Measurements from ENCODE around the gene DDAH1. TPM values are rescaled to one million over a fixed set of nuclear protein-coding genes. Genes with fewer than 3 reads are reported as not detected.

Gene DDAH1
- total RNA-seq, 1 experiment from 2014 or later, result 36.3 TPM

DNA sequence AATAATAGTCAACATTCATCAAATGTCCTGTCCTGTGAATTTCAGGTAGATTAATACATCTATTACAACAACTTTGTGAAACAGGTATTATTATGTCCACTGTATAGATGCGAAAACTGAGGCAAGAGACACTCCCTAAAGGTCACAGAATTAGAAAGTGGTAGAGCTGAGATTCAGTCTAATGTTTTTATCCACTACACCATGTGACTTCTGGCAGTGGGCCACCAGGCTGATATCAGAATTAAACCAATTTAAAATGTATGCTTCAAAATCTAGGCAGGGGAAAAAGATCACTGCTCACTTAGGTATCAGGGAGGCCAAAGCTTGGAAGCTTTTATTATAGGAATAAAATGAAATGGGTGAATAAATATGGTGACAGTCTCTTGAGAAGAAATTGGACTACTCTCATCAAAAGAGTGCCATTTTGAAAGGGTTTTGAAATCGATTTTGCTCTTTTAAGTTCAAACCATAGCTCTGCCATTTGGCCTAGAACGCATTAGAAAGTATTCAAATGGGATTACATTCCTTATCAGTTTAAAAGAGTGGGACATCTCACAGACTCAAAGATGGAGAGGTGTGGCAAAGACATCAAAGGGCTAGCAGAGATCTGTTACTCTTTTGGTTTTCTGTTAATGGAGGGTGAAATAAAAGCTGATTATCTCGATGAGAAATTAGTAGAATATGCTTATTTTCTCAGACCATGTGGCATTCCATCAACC is 1.9 kb downstream of the DDAH1 start:
- Histone ChIP-seq H3K14ac (ENCODE audit: insufficient read depth, low read length) (no peak overlapping the region), H3K79me2 (ENCODE audit: insufficient read depth, low read length) (peaks cover 2% of the 10 kb centered on the region; the same call in 1 of the 2 replicates), H3K9ac (ENCODE audit: extremely low read depth, insufficient read length, low read length) (no peak overlapping the region), H2BK15ac (ENCODE audit: low read depth, low read length) (no peak overlapping the region), H3K27ac (ENCODE audit: insufficient read length, low read depth, low read length) (no peak overlapping the region), H3T11ph (ENCODE audit: low read length) (no peak overlapping the region), H3K4me1 (ENCODE audit: insufficient read depth, low read length) (no peaks in the 10 kb centered on the region; the same call in 1 of the 2 replicates), H3K23ac (ENCODE audit: insufficient read length, low read depth, low read length) (no peak overlapping the region), H4K91ac (ENCODE audit: insufficient read length, low read depth, low read length) (no peak overlapping the region), H2AFZ (ENCODE audit: low read length) (no peak overlapping the region), H2BK12ac (ENCODE audit: insufficient read length, low read depth, low read length) (no peak overlapping the region), H3K79me1 (ENCODE audit: insufficient read depth, low read depth, low read length, poor library complexity, severe bottlenecking) (no peaks in the 10 kb centered on the region), H3K27me3 (ENCODE audit: insufficient read depth, low read length) (peaks cover 7% of the 10 kb centered on the region; the same call in 1 of the 2 replicates), H3K4me2 (ENCODE audit: insufficient read depth, insufficient read length, low read length) (peak overlapping the region; percentile 70), H4K8ac (replicated peaks; ENCODE audit: insufficient read length, low read depth, low read length) (no peak overlapping the region), H3K18ac (ENCODE audit: insufficient read length, low read depth, low read length) (no peak overlapping the region), H2AK5ac (ENCODE audit: insufficient read length, low read length) (no peak overlapping the region), H3K9me3 (ENCODE audit: control insufficient read depth, low read depth, low read length) (no peaks in the 10 kb centered on the region), H4K5ac (ENCODE audit: insufficient read length, low read depth, low read length) (no peak overlapping the region), H3K56ac (ENCODE audit: insufficient read length, low read depth, low read length) (no peak overlapping the region), H3K4ac (ENCODE audit: low read depth, low read length) (no peak overlapping the region), H2BK20ac (ENCODE audit: low read depth, low read length, poor library complexity, severe bottlenecking) (no peak overlapping the region), H3K23me2 (ENCODE audit: insufficient read length, low read depth, low read length, poor library complexity, severe bottlenecking) (peaks cover 5% of the 10 kb centered on the region), H2BK5ac (ENCODE audit: insufficient read length, low read length) (no peak overlapping the region), H2BK120ac (ENCODE audit: low read depth, low read length, poor library complexity, severe bottlenecking) (no peak overlapping the region), H4K20me1 (ENCODE audit: control insufficient read depth, insufficient read depth, insufficient read length) (no peaks in the 10 kb centered on the region)
- WGBS (ENCODE audit: extremely low coverage, insufficient read length, low lambda C conversion rate), result no CpG with 5 or more reads among the region's 4 CpGs
- DNase-seq, result no peak
- Mint-ChIP-seq H3K27me3 (ENCODE audit: low read depth) (peaks cover 33% of the 10 kb centered on the region), H3K27ac (no peak overlapping the region), H3K4me3 (peak overlapping the region in 1 of 2 experiments; percentile 79; a peak in 2 of 5 replicates), H3K4me1 (peaks cover 31 to 32% of the 10 kb centered on the region in 2 experiments), H3K9me3 (no peaks in the 10 kb centered on the region), H3K36me3 (ENCODE audit: insufficient read depth in 1 of 3, low read depth in 3 of 3) (no peaks in the 10 kb centered on the region)
- no peak for TF ChIP-seq CTCF (conservative IDR thresholded peaks at IDR 0.05)

Measured in H9 (cell line).